GM10266 (cell line): ENCODE data around the gene SLC18A2.
"Not testable (repeated sequence)": the region's sequence is repeated elsewhere in the genome, so short reads cannot be mapped to it uniquely, and the experiment has no call there.

Experiments
- DNase-seq: peaks from one replicate; pipeline ENCODE4 v3.0.0; 2012; ENCODE audit errors: extremely low spot score
- CTCF ChIP-seq: IDR thresholded peaks from 2 replicates; pipeline ENCODE4 v1.5.1; 2012; ENCODE audit warnings: mild to moderate bottlenecking, low read depth; ENCODE audit not compliant: control insufficient read depth, insufficient read depth; ENCODE audit errors: missing control alignments

SLC18A2 gene

GRCh38 chr10:117222976-117223692 is 17.8 kb upstream of the SLC18A2 start:
- DNase-seq, result no peak
- TF ChIP-seq CTCF, result no peak

- DNase-seq, result no peak
- no peak for TF ChIP-seq CTCF
Measured at GRCh38 chr10:117223693-117224430, 17.1 kb upstream of the SLC18A2 start.

GRCh38 chr10:117224881-117225280 is 16.0 kb upstream of the SLC18A2 start:
- no peak for DNase-seq
- no peak for TF ChIP-seq CTCF

GRCh38 chr10:117226813-117227451 is 14.0 kb upstream of the SLC18A2 start:
- peak; percentile 51 for DNase-seq
- peak; percentile 59 for TF ChIP-seq CTCF

GRCh38 chr10:117228210-117228609 is 12.7 kb upstream of the SLC18A2 start:
- TF ChIP-seq CTCF, result no peak
- DNase-seq, result no peak

GRCh38 chr10:117230107-117230506 is 10.8 kb upstream of the SLC18A2 start:
- DNase-seq, result not testable (repeated sequence)

GRCh38 chr10:117237401-117237991 is 3.4 kb upstream of the SLC18A2 start:
- DNase-seq, result no peak
- TF ChIP-seq CTCF, result no peak
